Stimulated activated CD4-positive, alpha-beta T cell treated with anti-CD3 and anti-CD28 coated beads, Interleukin-4, amount 100 ng/mL, for 4 hours (primary cell): ENCODE measurements around the gene RRP8.
A peak's percentile ranks its signal among the peaks of the same experiment; 100 is the strongest.

Source experiments
- DNase-seq, 2 experiments: peaks; one replicate each; pipeline ENCODE4 v3.0.0-alpha.2; 2020

The RRP8 gene

DNA sequence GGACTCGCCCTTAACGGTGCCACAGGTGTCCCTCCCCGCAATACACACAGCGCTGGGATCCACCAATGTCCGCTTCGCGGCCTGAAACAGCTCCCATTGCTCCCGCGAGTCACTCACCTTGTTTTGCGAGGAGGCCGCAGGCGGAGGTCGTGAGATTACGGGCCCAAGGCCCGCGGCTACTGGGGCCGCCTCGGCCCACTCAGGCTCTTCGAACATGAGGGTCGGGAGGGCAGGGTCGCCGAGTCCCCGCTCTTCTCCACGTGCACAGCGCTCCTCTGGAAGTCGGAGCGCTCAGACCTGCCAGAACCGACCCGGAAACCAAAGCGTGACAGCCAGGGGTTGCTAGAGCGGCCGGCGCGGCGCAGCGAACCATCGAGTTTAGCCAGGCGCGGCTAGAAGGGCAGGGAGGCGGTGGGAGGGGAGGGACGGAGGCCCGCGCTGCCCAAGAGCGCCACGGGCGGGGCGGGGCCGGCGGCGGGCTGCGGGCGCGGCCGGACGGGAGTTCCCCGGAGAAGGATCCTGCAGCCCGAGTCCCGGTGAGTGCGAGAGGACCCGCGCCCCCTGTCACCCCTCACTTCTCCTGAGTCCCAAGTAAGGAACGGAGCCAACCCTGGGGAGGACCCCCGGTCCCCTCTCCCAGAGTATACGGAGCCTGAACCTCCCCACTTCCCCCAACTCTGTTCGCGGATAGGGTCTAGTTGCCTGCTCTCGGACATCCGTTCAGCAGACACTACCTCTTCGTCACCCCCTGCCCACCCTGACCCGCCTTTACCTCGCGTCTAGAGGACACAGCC lies at the start of gene RRP8, which contains the start of gene ILK:
RRP8 (minus strand) TSS at position 330 of the 794 bp plus-strand sequence; CDS start at position 216, 114 bp downstream.
ILK (plus strand) TSS at position 488 of the 794 bp plus-strand sequence. CDS start 498 bp downstream, outside the sequence.
- DNase-seq = peak; percentile 82 to 84

DNA sequence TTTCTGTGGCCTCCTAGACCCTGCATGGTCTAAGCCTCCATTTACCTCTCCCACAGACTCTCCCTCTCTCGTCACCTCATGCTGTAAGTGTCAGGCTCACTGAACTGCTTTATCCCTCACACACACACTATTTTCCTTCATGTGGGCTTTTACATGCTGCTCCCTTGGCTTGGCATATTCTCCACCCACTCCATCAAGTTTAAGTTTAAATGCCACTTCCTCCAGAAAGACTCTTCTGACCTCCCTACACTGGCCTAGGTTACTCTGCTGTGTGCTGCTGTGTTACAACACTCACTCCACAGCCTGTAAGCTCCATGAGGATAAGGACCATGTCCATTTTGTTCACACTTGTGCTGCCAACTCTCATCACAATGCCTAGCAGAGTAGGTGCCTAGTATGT lies 49.7 kb upstream of the RRP8 start:
- DNase-seq = no peak

GRCh38 chr11:6652182-6652581 lies 48.8 kb upstream of the RRP8 start:
- no peak for DNase-seq

DNA sequence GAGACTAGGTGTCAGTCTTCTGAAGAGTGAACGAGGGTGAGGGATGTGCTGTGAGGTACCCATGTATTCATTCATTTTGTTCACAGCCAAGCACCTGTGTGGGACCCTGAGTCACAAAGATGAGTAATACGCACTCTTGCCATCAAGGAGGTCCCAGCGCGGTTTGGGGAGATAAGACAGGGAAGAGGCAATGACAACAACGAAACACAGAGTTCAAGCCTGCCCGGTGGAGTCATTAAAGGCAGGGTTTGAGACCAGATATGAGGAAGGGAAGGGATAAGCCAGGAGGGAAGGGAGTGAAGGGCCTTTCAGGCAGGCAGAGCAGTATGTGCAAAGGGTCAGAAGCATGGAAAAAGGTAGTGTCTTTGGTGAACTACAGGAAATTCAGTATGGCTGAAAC lies 47.6 kb upstream of the RRP8 start:
- DNase-seq = peak; percentile 24 to 60

- no peak for DNase-seq
Measured at GRCh38 chr11:6650104-6650503, 46.7 kb upstream of the RRP8 start.

GRCh38 chr11:6648501-6648900 lies 45.1 kb upstream of the RRP8 start:
- DNase-seq = no peak

GRCh38 chr11:6647836-6648235 lies 44.4 kb upstream of the RRP8 start:
- DNase-seq = no peak

GRCh38 chr11:6646918-6647679 lies 43.7 kb upstream of the RRP8 start:
- no peak for DNase-seq

GRCh38 chr11:6646576-6646917 lies 43.1 kb upstream of the RRP8 start:
- no peak for DNase-seq

DNA sequence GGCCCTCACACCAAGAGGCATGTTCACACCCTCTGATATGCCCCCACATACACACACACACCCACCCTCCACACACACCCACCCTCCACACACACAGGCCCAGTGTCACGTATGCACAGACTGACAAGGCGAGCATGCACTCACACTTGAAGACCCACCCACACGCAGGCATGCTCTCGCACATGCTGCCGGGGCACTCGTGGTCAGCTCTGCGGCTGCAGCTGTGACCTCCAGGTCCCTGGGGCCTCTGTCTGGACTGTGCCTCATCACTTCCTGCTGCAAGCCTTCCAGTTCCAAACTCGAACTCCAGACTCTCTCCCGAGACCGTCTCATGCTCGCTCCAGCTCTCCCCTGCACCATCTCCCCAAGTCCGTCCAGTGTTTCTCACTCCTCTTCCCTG lies 42.7 kb upstream of the RRP8 start:
- no peak for DNase-seq

GRCh38 chr11:6642957-6643356 lies 39.5 kb upstream of the RRP8 start:
- DNase-seq = no peak

DNA sequence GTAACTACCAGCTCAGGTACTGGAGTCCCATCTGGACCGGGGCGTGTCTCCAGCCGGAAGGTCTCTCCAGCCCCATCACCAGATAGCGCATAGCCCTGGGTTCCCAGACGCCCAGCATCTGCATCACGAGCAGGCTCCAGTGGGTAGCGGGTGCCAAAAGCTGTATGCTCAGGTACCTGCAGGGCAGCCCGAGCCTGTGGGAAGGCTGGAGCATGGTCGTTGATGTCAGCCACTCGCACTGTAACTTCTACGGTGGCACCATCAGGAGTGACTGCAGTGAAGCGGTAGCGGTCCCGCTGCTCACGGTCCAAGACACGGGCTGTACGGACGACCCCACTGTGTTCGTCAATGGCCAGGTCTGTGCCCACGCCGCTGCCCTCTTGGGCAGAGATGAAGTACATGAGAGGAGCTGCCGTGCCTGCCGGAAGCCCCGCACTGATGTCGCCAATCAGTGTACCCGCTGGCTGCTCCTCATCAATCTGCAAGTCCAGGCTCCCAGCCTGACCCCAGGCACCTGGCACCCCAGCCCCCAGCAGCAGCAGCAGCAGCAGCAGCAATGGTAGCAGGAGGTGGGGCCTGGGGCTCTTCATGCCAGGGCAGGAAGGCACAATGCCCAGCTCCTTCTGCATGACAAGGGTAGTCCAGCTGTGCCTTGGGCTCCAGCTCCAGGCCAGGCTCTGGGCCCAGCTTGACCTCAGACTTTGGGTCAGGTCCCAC lies 37.7 kb upstream of the RRP8 start:
- DNase-seq = no peak

DNA sequence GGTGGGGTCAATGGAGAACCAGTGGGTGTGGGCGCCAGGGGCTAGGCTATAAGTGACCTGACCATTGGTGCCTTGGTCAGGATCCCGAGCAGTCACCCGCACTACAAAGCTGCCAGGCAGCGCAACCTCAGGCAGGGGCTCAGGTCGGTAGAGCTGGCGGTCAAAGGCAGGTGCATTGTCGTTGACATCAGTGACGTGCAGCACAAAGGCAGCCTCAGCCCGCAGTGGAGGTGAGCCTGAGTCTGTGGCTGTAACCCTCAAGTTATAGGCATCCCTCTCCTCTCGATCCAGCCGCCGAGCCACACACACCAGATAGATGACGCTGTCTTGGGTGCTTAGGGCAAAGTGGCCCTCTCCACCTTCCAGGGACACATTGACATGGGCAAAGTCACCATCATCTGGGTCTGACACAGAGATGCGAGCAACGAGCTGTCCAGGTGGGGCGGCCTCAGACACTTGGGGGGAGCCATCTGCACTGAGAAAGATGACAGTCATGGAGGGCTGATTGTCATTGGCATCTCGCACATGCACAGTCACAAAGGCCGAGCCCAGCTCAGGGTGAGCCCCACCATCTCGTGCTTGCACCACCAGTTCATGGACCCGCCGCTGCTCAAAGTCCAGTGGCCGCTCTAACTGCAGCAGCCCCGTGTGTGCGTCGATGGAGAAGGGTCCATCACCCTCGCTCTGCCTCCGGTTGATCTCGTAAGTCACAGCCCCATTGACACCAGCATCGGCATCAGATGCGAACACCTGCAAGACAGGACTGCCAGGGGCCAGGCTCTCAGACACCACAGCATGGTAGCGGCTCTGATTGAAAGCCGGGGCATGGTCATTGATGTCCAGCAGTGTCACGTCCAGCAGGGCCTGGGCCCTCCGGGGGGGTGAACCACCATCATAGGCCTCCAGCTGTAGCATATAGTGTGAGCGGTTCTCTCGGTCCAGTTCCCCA lies 36.9 kb upstream of the RRP8 start:
- DNase-seq = no peak

DNA sequence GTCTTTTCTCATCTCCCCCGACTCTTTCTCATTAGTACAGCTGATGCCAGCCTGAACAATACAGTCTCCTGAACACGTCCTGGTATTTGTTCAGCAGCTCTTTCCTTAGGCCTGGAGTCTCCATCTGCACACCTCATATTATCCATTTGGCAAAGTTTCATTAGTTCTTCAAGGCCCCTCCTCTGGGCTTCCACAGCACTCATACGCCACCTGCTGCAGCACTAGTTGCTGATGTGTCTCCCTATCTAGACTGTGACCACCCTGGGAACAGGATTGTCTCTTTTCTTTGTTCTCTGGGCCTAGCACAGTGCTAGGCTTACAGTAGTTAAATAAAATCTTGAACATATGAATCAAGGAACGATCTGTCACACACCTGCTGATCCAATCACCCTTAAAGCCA lies 35.0 kb upstream of the RRP8 start:
- no peak for DNase-seq

GRCh38 chr11:6637871-6638270 lies 34.5 kb upstream of the RRP8 start:
- DNase-seq = no peak

DNA sequence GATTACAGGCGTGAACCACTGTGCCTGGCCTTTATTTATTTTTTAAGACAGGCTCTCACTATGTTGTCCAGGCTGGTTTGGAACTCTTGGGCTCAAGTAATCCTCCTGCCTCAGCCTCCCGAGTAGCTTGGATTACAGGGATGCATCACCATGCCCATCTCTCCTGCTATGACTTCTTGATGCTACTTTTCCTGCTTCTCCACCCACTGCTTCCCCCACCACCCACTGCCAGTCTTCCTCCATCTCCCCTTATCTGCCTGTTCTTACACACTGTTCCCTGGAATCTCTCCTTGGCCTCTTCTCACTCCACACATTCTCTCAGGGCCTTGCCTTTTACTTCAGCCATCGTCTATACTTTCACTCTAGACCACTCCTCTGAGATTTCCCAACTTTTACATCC lies 33.1 kb upstream of the RRP8 start:
- DNase-seq = no peak

GRCh38 chr11:6635082-6635932 lies 31.9 kb upstream of the RRP8 start:
- no peak for DNase-seq

- no peak for DNase-seq
Measured at GRCh38 chr11:6634534-6634933, 31.1 kb upstream of the RRP8 start.

GRCh38 chr11:6633422-6634408 lies 30.3 kb upstream of the RRP8 start:
- no peak for DNase-seq
